Mucosa of gallbladder (tissue), 1 donor: ENCODE results near the gene IL32. TPM values are rescaled to one million over a fixed set of nuclear protein-coding genes. Genes with fewer than 3 reads are reported as not detected.

Source experiments
- DNase-seq: peaks from one replicate; pipeline ENCODE4 v3.0.0-alpha.2; 2020; ENCODE audit warnings: low spot score
- total RNA-seq: library from RNA; stranded (reverse); gene quantifications from one replicate; pipeline ENCODE4 v1.2.1, GENCODE V29; 2021
- donor health status: DM: no; HTN: no; CAD: no.

The IL32 gene
- total RNA-seq, 1 donor from 2014 or later = 134 TPM

- no peak for DNase-seq
Measured at GRCh38 chr16:3089717-3090592, 24.5 kb downstream of the IL32 start.

DNA sequence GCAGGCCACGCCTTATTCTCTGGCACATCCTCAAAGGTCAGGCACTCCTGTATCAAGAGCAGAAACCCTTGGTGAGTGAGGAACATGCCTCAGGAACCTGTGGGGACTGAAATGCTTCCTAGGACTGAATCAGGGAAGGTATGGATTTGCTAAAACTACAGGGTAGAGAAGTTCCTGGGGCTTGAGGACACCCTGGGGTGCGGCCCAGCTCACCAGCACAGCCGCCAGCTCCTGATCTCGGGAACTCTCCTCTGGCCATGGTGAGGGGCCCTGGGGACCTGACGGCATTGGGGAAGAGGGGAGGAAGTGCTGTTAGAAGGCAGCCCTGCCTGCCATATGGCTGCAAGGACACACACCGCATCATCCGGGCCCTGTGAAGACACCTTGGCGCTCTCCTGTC lies 26.1 kb downstream of the IL32 start:
- no peak for DNase-seq

- DNase-seq = no peak
Measured at GRCh38 chr16:3092501-3092941, 27.1 kb downstream of the IL32 start.

- peak; percentile 37 for DNase-seq
Measured at GRCh38 chr16:3094289-3095027, 29.0 kb downstream of the IL32 start.

- no peak for DNase-seq
Measured at GRCh38 chr16:3095869-3096268, 30.4 kb downstream of the IL32 start.

- DNase-seq = no peak
Measured at GRCh38 chr16:3096362-3096761, 30.9 kb downstream of the IL32 start.

DNA sequence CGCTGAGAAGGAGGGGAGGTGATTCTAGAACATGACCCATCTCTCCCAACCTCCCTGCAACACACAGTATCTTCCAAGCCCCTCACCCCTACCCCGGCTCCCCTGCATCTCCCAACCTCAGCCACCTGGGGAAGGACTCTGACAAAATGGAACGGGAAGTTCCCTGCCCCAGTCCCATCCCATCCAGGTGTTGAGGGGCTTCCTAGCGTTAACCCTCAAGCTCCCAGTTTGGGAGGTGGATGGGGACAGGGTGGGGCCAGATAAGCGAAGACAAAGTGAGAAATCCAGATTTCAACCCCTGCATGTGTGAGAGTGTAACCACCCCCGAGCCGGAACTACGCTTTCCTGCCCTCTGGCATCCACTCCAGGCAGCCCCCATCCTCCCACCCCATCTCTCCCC lies 31.8 kb downstream of the IL32 start:
- DNase-seq = no peak

DNA sequence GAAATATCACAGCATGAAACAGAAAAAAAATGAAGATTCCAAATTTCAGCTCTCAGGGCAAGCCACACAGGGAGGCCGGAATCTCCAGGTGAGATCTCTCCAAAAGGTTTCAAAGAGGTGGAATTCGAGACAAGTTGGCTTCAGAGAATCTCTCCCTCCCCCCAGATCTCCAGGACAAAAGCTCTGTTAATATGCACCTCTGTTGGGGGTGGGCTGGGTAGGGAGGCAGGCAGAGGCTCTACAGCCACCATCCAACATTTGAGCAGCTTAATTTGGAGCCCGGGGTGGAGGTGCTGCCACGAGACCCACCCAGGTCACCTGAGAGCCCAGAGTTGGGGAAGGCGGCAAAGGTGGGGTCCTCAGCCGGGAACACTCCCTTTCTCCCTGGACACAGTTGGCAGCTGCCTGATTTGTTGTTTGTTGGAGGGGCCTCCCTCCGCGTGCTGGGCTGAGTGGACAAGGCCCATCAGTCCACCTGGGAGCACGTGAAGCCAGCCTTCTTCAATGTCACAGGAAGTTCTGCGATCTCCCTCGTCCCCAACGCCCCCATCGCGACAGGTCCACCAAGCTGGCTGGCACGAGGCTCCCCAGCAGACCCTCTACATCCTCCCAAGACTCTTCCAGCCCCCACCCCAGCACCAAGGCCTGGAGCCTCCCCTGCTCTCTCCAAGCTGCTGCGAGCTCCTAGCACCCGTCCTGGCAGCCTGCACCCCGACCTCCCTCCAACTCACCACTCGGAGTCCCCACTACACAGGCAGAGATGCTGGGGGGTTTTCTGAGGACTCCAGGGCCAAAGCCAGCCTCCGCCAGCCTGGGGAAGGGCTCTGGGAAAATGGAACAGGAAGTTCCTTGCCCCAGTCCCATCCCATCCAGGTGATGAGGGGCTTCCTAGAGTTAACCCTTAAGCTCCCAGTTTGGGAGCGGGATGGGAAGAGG lies 33.3 kb downstream of the IL32 start, which contains the start of gene ZSCAN10:
TSS of gene ZSCAN10 (minus strand) at position 836 of the 936 bp plus-strand sequence. CDS start 6,357 bp downstream, outside the sequence.
- no peak for DNase-seq

DNA sequence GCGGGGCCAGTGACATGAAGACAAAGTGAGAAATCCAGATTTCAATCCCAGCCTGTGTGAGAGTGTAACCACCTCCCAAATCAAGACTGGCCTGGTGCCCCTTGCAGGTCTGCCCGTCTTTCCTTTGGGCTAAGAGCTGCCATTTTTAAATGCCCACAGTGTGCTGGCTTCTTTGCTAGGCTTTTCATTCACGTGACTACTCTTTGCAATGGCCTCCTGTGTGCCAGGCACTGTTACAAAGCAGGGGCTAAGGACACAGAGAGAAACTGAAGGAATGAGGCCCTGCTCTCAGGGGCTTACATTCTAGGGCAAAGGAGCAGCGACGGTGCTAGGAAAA lies 33.9 kb downstream of the IL32 start:
- DNase-seq = no peak

DNA sequence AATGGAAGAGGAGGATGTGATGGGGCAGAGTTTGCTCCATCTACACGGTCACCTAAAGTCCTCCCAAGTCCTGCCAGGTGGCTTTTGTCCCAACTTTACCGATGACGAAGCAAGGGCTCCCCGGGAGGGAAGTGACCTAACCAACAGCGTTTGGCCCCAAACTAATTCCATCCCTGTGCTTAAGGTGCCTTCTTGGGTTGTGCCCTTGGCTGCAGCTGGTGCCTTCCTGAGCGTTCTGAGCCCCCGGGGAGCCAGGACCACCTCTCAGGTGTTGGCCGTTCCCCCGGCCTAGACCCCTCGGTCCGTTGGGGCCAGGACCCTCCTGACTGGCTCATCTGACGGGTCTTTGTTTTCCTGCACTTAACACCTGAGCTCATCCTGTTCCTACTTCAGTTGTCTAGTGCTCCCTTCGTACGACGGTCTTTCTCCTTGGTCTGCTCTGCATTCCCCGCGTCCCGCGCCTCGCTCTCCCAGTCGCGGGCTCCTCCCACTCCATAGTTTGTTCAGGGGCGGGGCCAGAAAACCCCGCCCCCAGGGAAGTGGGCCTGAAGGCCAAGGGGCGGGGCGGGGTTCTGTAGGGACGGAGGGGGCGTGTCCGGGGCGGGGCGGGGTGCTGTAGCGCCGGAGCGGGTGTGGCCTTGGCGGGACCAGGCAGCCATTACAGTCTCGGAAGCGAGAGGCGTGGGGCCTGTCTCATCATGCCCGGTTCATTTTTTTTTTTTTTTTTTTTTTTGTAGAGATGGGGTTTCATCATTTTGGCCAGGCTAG lies 34.5 kb downstream of the IL32 start:
- DNase-seq = peak; percentile 93

DNA sequence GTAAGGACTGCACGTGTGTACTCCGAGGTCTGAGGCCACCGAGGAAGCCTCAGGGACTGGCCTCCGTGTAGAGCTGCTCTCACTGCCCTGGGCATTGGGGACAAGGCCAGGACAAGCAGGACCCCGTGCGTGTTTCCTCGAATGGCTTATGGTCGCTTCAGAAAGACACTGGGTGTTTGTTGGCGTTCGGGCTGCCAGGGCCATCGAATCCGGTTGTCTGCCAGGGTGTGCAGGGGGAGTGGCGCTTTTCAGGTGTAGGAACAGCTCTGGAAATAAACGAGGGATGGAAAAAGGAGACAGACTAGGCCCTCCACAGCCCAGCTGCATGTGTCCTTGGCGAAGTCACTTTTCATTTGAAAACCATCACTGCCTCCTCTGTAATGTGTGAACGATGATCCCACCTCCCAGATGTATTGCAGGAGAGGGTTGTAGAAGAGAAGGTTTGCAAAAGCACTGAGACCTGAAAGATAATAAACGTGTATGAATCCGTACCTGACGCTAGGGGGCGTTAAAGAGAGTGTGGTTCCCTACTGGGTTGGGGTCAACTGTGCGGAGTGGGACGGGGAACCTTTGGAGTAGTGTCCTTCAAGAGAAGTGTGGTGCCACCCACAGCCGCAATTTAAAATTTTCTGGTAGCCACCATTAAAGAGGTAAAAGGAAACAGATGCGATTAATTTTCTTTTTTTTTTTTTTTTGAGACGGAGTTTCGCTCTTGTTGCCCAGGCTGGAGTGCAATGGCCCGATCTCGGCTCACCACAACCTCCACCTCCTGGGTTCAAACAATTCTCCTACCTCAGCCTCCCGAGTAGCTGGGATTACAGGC lies 35.8 kb downstream of the IL32 start:
- DNase-seq = no peak

DNA sequence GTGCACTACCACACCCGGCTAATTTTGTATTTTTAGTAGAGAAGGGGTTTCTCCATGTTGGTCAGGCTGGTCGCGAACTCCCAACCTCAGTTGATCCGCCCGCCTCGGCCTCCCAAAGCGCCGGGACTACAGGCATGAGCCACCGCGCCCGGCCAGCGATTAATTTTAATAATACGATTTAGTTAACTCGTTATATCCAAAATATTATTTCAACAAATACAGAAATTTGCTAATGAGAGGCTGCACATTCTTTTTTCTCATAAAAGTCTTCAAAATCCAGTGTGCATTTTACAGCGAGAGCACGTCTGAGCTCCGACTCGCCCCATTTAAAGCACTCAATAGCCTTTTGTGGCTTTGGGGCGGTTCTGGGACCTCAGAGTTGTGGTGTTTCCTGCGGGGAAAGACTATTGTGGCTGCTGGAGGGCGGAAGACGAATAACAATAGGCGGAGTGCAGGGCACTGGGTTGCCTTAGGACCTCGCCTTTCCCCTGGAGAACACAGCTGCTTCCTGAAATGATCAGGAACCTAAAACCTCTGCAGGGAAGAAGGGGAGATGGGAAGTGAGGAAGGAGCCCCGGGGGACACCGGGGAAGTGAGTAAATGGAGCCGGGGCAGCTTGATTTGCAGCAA lies 36.5 kb downstream of the IL32 start:
- DNase-seq = no peak

DNA sequence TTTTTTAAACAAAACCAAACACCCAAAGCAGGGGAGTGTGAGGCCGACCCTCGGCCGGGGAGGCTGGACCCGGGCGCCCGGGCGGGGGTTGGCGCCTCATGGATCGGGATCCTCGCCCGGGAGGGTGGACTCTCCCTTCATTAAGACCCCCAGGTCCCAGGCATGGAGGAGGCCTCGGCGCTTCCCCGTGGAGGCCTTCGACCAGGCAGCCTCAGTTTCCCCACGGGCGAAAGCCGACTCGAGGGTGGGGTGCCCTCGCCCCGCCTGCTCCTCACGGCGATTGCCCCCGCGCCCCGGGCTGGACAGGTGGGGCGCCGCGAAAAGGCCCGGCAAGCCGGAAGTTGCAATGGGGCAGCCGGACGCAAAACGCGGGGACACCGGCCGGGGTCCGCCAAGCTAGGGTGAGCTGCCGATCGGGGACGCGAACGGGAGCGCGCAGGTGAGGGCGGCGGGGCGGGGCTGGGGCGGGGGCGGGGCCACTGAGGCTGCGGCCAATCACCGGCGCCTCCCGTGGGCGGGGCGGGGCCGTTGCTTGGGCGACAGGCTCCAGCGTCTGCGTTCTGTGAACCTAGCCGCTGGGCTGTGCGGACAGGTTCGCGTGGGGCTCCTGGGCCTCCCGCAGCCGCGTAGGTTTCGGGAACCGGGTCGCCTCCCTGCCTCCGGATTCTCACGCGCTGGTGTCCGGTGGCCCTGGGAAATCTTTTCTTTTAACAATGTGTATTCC lies 40.9 kb downstream of the IL32 start:
- peak; percentile 89 for DNase-seq

GRCh38 chr16:3112058-3112880 lies 46.8 kb downstream of the IL32 start, which contains the start of gene ZNF205:
Gene ZNF205 (plus strand): TSS chr16:3112586. CDS start chr16:3113431, 845 bp downstream.
- peak; percentile 56 for DNase-seq

GRCh38 chr16:3112881-3113574 lies 47.6 kb downstream of the IL32 start:
- no peak for DNase-seq

DNA sequence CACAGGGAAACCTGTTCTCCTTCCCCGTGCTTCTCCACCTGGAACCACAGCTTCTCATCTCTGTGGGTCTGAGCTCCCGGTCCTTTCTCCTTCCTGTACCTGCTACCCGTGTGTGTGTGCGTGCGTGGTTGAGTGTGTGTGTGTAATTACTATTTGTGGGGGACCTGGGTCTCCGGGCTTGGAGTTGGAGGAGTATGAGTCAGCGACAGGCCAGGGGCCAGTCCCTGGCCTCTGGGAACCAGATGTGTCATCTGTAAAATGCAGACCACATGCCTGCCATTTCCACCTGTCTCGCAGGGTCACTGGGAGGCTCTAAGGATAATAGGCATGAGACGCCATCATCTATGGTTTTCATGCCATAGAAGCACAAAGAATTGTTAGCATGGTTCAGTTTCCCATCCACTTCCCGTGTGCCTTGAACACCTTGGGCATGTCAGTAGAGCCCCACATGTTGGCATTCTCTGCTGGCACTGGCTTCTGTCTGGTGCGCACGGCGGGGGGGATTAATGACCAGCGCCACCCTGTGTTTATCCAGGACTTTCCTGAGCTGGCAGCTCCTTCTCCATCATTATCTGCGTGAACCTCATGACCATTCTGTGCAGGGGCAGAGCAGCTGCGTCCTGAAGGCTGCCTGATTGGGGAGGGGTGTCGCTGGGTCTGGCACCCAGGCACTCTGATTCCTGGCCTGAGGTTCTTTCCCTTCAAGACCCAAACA lies 48.5 kb downstream of the IL32 start:
- DNase-seq = no peak

GRCh38 chr16:3115003-3115402 lies 49.6 kb downstream of the IL32 start:
- DNase-seq = no peak
